ENCODE data around the gene PALLD. TPM values are rescaled to one million over a fixed set of nuclear protein-coding genes. Genes with fewer than 3 reads are reported as not detected.

PALLD gene
- total RNA-seq, 3 donors from 2014 or later, result 112 to 663 (median 150) TPM

- H3K9me3 ChIP-seq, result no peaks in the 10 kb centered on the region
- no peaks in the 10 kb centered on the region for H3K4me1 ChIP-seq (ENCODE audit: low read depth)
- H3K4me3 ChIP-seq, result no peak overlapping the region
- intact Hi-C loops (cut with DNase I, micrococcal nuclease), result no loop called here
- no peak for DNase-seq
- ATAC-seq, result no peak
- no peak for TF ChIP-seq CTCF (IDR thresholded peaks at IDR 0.05)
- no peaks in the 10 kb centered on the region for H3K36me3 ChIP-seq (ENCODE audit: low read depth)
Measured at GRCh38 chr4:168623011-168623410, 126.2 kb downstream of the PALLD start.

- intact Hi-C loops (cut with DNase I, micrococcal nuclease), result no loop called here
- ATAC-seq, result no peak
- Histone ChIP-seq H3K9me3 (no peaks in the 10 kb centered on the region), H3K4me1 (ENCODE audit: low read depth) (no peaks in the 10 kb centered on the region), H3K4me3 (no peak overlapping the region), H3K36me3 (ENCODE audit: low read depth) (no peaks in the 10 kb centered on the region)
- TF ChIP-seq CTCF (IDR thresholded peaks at IDR 0.05), result no peak
- DNase-seq, result no peak
Measured at GRCh38 chr4:168623484-168623883, 126.6 kb downstream of the PALLD start.

- ATAC-seq (no peak), DNase-seq (no peak)
- no peak for TF ChIP-seq CTCF (IDR thresholded peaks at IDR 0.05)
- Histone ChIP-seq H3K9me3 (no peaks in the 10 kb centered on the region), H3K36me3 (ENCODE audit: low read depth) (no peaks in the 10 kb centered on the region), H3K4me3 (no peak overlapping the region), H3K4me1 (ENCODE audit: low read depth) (no peaks in the 10 kb centered on the region)
- intact Hi-C loops (cut with DNase I, micrococcal nuclease), result no loop called here
Measured at GRCh38 chr4:168628251-168628650, 131.4 kb downstream of the PALLD start.

- Histone ChIP-seq H3K4me3 (no peak overlapping the region), H3K36me3 (ENCODE audit: low read depth) (no peaks in the 10 kb centered on the region), H3K4me1 (ENCODE audit: low read depth) (no peaks in the 10 kb centered on the region), H3K9me3 (no peaks in the 10 kb centered on the region)
- TF ChIP-seq CTCF (IDR thresholded peaks at IDR 0.05), result no peak
- DNase-seq, result no peak
- intact Hi-C loops (cut with DNase I, micrococcal nuclease), result no loop called here
- no peak for ATAC-seq
Measured at GRCh38 chr4:168629566-168629965, 132.7 kb downstream of the PALLD start.

- DNase-seq (no peak), ATAC-seq (no peak)
- Histone ChIP-seq H3K4me1 (ENCODE audit: low read depth) (no peaks in the 10 kb centered on the region), H3K4me3 (no peak overlapping the region), H3K36me3 (ENCODE audit: low read depth) (no peaks in the 10 kb centered on the region), H3K9me3 (no peaks in the 10 kb centered on the region)
- intact Hi-C loops (cut with DNase I, micrococcal nuclease), result no loop called here
- no peak for TF ChIP-seq CTCF (IDR thresholded peaks at IDR 0.05)
Measured at GRCh38 chr4:168630445-168631187, 133.8 kb downstream of the PALLD start.

All from mucosa of descending colon (tissue), 3 donors.